GM19043 (cell line): ENCODE data around the gene RBPJ.
"Not testable (repeated sequence)": the region's sequence is repeated elsewhere in the genome, so short reads cannot be mapped to it uniquely, and the experiment has no call there.

Experiments used
- ATAC-seq: cut with Tn5 transposase; IDR thresholded peaks from one replicate; pipeline ENCODE4 v1.9.1; 2021; ENCODE audit warnings: low read depth; ENCODE audit not compliant: unreplicated experiment

Gene RBPJ

DNA sequence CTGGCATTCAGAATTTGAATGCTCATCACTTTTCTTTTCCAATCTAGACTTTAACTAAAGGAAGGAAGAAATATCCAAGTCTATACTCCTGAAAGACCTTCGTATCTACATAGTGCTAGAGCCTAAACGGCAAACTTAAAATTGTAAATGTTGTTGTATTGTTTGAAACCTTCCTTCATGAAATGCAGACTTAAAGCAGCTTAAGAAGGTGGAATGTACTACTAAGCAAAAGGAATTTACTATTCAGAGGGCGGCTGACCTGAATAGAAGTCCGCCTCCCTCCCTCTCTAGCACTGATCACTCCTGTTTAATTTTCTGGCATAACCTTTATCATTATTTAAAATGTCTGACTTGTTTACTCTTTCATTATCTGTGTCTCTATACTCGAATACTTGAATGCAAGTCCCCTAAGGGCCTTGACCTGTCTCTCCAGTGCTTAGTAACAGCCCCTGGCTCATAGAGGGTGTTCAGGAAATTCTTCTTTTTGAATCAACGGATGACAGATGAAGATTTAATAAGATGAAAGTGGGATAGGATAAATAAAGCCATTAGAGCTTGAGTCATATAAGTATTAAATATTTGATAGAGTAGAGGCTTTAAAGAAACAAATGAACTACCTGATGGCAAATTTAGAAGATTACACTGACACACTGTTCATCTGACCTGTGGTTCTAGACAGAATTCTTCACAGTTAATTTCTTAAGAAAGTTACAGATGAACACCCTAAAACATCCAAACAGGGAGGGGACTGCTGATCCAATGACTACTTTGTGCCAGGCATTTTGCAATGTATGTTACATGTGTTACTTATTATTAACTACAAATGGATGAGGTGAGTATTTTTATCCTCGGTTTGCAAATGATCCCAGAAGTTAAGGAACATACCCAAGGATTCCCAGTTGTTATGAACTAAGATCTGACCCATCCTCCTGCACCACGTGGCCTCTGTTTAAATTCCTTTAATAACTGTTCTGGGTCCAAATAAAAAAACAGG, 20.2 kb upstream of the RBPJ start:
- ATAC-seq, result no peak

DNA sequence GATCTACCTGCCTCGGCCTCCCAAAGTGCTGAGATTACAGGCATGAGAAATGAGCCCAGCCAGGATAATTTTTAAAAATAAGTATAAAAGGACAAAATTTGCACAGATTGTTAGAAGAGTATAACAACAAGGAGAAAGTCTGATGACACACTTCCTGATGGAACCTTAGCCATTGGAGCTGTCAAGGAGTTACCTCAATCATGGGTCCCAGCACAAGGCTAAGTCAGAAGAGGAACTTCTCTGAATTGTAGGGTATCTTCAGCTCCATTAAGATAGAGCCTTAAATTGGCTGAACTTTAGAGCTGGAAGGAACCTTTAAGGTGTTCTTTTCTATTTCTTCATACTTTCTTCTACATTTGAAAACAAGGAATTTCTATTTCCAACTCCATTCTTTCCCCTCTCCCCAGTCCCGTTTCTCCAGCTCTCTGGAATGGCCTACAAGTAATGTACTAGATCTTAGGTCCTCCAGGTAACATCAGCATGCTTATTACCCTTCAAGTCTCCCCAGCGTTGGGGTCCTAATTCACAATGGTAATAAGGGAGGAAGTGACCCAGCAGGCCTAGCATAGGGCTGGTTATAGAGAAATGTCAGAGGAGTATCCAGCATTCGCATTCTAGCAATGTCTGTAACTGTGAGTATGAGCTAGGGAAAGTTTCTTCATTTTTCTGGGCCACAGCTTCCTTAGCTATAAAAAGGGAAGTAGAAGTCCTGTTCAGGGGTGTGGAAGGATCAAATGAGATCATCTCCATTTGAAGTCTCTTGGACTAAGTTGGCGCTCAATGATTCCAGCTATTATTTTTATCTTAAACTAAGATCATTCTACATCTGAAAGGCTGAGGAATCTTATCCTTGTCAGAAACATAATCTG, 18.5 kb upstream of the RBPJ start:
- no peak for ATAC-seq

DNA sequence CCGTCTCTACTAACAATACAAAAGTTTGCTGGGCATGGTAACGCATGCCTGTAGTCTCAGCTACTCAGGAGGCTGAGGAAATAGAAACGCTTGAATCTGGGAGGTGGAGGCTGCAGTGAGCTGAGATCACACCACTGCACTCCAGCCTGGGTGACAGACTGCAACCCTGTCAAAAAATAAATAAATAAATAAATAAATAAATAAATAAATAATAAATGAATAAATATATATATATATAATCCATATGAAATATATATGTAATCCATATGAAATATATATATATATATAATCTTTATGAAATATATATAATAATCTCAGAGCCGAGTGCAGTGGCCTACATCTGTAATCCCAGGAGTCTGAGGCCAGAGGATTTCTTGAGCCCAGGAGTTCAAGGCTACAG, 17.8 kb upstream of the RBPJ start:
- no peak for ATAC-seq

DNA sequence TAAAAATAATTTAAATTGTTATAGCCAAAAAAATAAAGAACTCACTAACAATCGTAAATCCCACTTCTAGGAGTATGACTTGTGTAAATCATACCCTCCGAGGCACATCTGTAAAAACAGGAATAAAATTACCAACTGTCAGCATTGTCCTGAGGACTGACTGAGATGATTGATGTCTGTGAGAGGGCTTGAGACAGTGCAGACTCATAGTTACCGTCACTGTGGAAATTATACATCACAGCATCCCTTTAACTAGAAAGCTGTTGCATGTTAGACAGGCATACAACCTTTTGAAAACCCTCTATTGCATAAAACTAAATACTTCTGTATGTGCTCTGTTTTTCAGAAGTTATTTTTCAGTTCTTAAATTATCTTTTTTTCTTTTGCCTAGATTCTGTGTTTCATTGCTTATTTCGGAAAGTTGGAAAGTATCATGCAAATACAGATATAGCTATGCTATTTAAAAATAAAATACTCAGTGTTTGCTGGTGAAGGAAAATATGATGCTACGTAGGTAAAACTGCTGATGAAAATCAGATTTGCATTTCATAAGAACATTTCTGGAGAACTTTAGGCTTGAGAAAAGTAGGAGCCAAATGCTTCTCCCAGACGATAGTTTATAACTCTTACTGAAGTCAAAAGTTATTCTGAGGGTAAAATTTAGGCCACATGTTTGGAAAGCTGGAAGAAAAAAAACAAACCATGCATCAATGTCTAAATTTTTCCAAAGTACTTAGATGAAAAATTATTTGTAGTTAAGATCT, 13.6 kb upstream of the RBPJ start:
- no peak for ATAC-seq

DNA sequence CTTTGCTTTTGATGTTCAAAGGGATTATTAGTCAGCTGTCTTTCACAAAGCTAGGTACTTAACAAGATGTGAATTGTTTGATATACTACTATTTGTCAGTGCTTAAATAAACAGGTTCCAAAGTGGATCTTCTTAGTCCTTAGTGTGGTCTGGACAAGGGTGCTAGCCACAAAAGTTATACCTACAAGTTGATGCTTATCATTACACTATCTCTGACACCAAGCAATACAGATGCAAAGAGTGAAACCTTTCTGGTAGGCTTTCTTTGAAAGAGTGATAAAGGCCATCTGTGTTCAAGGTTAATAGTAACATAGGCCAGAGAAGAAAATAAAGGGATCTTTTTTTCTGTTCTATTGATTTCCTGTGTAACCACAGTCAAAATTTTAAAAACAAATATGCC, 12.2 kb upstream of the RBPJ start:
- ATAC-seq, result no peak

DNA sequence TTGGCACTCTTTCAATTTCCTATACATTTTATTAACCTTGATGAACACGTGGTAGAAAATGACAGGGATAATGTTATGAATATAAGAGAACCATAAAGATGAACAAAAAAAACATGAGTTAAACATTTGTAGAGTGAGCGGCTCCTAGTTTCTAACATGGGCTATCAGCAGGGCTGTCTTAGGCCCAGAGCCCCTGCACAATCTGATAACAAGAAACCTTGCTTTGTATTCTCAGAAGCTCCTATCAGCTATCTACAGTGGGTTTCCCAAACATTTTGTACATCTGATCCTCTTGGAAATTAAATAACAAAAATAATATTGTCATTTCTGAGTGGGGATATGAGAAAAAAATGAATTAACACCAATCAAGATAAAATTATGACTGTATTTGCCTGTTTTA, 10.6 kb upstream of the RBPJ start:
- ATAC-seq, result no peak

DNA sequence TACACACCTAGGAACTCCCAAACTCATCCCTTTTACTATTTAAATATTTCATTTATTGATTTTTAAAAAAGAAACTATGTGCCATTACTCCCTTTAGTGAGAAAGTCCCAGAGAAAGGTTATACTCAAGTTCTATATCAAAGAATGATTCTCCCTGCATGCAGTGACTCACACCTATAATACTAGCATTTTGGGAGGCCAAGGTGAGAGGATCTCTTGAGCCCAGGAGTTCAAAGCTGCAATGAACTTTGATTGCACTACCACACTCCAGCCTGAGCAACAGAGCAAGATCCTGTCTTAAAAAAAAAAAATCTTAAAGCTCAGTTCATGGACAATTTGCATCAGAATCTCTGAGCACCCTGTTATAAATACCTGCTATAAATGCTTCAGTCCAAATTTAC, 9.2 kb upstream of the RBPJ start:
- ATAC-seq, result no peak

DNA sequence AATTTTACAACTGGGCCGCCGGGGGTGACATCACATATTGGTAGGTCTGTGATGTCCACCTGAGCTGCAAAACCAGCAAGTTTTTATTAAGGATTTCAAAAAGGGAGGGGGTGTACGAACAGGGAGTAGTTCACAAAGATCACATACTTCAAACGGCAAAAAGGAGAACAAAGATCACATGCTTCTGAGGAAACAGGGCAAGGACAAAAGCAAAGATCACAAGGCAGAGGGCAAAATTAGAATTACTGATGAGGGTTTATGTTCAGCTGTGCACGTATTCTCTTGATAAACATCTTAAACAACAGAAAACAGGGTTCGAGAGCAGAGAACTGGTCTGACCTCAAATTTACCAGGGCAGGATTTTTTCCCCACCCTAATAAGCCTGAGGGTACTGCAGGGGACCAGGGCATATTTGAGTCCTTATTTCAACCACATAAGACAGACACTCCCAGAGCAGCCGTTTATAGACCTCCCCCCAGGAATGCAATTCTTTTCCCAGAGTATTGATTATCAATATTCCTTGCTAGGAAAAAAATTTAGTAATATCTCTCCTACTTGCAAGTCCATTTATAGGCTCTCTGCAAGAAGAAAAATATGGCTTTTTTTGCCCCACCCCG, 5.4 kb upstream of the RBPJ start:
- ATAC-seq, result not testable (repeated sequence)

DNA sequence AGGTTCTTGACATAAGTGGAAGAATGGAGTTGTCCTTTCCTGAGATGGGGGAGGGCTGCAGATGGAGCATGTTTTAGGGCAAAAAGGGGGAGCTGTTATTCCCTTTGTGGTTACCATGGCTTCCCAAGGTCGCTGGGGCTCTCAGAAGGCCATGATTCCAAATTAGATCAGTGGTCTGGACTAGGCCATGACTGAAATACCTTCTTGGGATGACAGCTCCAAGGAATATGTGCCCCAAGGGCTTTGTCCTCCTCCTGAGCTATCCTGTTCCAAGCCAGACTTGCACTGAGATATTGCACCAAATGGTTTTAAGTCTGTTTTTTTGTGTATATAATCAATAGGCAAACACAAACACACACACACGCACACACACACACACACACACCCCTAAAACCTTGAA, 3.0 kb upstream of the RBPJ start:
- ATAC-seq, result no peak

DNA sequence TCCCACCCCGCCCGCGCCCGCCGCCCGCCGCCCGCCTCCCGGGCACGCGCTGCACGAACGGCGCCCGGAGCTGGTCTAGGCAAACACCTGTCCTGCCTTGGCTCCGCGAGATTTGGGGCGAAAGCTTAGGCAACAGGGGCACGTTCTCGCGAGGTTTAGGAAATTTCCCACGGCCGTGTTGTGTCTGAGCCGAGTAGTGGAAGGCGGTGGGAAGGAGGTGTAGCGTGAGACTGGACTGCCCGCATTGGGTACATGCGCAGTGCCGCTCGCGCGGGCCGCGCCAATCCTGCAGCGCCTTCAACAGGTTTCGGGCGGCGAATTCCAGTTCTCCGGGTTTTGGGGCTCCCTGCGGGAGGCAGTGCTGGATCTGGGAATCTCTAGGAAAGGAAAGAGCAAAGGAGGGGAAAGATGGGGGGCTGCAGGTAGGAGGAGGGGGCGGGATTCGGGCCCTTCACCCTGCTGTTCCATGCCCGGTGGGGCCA, 1.3 kb upstream of the RBPJ start:
- peak; percentile 59 for ATAC-seq

DNA sequence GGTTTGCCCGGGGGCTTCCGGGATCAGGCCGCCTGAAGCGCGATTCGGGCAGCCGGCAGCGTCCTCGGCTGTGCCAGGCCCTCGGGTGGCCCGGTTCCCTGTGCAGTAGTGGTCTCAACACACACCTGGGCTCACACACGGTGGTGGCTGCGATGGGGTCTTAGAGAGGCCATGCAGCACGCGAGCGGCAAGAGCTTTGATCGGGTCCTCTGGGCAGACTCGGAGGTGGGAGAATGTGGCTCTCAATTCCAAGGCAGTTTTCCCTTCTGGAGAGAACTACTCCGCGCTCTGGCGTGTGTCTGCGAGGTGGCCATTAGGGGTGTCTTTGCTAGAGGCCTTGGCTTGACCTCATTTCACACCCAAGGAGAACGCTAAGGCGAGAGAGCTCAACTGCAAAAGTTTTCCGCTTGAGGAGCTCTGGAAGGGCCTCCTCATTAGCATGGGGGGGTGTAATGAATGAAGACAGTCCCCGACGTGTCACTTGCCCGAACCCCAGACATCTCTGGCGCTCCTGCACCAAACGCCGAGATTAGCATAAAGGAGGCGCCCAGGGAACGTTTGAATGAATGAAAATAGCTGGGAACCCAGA, 771 bp upstream of the RBPJ start:
- no peak for ATAC-seq

DNA sequence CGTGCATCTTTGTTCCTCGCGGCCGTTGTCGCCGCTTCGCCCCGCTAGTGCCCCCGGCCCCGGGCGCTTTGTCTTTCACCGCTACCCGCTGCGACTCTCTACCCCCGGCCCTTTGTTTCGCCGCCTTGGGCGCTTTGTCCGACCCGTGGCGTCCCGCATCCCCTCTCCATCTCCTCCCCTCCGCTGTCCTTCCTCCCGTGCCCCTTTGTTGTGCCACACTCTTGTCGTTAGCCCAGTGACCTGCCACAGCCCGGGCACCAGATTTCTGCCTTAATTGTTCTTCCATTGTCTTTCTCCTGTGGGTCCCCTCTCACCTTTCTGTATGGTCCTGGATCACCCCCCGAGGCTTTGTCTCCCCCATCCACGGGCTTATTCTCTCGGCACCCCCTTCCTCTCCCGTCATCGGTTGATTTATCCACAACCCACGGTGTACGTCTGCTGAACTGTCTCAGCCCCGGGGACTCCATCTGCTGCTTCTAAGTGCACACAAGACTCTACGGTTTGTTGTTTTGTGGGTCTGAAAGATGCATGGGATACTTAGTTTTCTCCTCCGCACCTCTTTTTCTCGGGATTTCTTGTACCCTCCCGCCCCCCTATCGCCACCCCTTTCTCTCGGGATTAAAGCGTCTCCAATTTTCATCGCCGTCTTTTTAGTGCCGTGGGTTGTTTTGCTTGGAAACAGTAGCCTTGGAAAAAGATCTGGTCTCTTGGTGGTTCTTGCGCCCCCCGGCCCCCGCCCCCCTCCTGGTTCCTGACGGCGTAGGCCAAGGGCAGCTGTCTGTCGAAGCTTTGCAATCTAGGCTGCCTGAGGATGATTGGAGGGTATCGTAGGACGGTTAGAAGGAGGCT, 783 bp downstream of the RBPJ start:
- ATAC-seq, result no peak

DNA sequence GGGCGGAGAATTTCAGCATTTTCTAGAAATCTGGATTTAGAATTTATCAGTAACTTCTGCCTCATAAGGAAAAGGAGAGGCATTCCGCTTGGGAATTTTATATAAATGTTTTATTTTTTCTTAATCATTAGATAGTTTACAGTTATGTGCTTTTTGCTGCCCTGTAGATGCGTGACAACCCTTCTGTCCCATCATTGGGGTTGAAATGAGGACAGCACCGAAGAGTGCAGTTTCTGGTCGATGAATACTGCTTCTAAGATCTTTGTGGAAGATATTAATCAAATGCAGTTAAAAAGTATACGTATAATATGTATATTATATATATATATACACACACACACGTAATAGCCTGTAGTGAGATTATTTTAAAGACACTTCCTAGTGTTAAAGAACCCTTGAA, 1.5 kb downstream of the RBPJ start:
- no peak for ATAC-seq

DNA sequence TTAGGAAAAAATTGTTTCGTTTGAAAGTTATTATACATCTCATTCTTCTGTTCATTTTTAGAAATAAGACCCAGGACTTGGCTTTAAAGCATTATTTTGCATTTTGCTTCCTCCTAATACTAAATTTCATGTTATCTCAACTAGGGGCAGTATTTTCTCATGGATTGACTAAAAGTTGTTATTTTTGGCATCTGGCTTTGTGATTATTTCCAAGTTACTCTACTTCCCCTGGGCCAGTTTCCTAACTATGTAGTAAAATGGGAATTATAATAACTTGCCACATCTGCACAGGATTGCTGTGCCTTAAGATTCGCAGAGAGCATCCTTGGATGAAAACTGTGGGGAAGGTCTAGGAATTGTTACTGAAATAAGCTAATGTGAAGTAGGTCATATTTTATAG, 3.0 kb downstream of the RBPJ start:
- ATAC-seq, result no peak

DNA sequence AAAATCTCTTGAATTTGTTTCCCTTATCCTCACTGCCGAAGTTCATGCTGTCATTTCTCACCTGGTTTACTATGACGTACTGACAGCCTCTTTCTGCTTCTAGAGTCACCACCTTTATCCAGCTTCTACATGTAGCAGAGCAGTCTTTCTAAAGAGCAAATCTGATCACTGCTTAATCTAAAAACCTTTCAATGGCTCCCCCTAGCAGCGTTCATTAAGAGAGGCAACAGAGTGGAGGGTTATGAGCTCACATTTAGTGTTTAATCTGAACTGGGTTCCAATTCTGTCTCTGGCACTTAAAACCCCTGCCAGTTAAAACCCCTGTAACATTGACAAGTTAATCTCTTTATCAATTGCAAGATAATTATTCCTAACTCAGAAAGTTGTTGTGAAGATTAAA, 4.4 kb downstream of the RBPJ start:
- ATAC-seq, result no peak

DNA sequence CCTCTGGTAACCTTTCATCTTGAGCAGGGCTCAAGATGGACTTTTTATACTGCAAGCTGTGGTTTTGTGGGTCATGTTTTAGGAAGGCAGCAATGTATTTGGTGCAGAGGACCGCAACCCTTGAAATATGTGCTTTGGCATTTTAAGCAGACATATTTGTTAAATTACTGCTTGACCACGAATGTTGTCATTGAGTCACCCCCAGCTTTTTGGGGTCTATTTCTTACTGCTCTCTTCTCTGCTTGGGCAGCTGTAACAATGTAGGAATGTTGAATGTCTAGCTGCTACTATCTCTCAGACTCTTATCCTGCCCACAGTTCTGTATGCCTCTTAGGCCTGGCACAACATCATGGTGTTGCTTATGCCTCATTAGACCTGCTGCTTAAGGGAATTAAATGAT, 6.0 kb downstream of the RBPJ start:
- no peak for ATAC-seq

DNA sequence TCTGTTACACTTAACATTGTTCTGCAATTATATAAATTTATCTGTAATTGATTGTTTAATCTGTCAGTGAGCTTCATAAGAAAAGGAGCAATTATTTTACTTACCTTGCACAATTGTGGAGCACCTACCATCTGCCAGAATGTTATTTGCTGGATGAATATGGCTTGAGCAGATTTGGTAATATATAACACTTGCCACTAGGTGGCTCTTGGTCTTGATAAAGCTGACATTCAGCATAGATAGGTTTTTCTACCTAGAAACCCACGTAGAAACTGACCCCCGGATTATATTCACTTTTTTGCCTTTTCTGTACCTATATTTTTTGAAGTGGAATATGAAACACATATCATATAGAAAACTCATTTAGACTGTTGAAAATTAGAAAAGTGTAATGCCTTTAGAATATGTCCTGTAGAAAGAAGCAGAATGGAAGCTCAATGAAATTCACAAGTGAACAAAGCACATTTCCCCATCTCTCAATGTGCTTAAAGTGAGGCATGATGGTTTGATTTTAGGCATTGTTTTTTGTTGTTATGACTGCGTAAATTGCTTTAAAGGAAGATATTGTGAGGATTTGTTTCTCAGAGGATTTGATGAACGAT, 9.5 kb downstream of the RBPJ start:
- peak; percentile 79 for ATAC-seq

DNA sequence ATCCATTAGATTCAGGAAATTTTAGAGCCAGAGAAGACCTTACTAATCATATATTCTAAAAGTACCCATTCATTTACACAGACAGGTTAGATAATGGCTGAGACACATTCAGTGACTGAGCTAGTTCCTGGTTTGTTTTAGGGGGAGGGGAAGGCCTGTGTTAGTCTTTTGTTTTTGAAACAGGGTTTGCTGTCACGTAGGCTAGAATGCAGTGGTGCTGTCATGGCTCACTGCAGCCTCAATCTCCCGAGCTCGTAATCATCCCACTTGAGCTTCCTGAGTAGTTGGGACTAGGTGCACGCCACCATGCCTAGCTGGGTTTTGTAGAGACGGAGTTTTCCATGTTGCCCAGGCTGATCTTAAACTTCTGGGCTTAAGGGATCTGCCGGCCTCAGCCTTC, 10.1 kb downstream of the RBPJ start:
- no peak for ATAC-seq
